SK-N-SH (cell line): ENCODE data around the gene NSMCE4A. TPM values are rescaled to one million over a fixed set of nuclear protein-coding genes. Genes with fewer than 3 reads are reported as not detected.

Source experiments
- CTCF ChIA-PET: fragments of 300-600, 350-600 bp; formaldehyde crosslinking; extraction: SDS; loops from one replicate; lab custom pipeline; 2021; lab: Yijun Ruan, JAX
- POLR2A ChIA-PET: fragments of 350-600 bp; sonication (Branson Sonifier 250); formaldehyde crosslinking; extraction: SDS; loops from one replicate; lab custom pipeline; 2020; ENCODE audit warnings: antibody characterized with exemption, inconsistent platforms; lab: Yijun Ruan, JAX
- DNase-seq: peaks from one replicate; pipeline ENCODE4 v3.0.0; 2012
- H2AFZ ChIP-seq: fragments of 200-600 bp; sonication (generic); 2 replicates; pipeline ENCODE4 v1.8.1; 2016; ENCODE audit warnings: antibody characterized with exemption, mild to moderate bottlenecking, low read depth
- H3F3A ChIP-seq: fragments of 200-600 bp; sonication (generic); replicated peaks from 2 replicates; pipeline ENCODE3; 2016; ENCODE audit warnings: antibody characterized with exemption, mild to moderate bottlenecking; ENCODE audit not compliant: insufficient read depth
- H3K27ac ChIP-seq, 2 experiments: fragments of 200-500 bp in 1 of 2; fragments of 200-600 bp in 1 of 2; sonication (Bioruptor generic) in 1 of 2; sonication (generic), shearing (Covaris generic) in 1 of 2; 2 replicates each; pipeline versions ENCODE4 v1.5.1 to v1.6.1; 2014 to 2016; ENCODE audit warnings: low read depth in 2 of 2, inconsistent platforms in 1 of 2, low read length in 1 of 2, mild to moderate bottlenecking in 1 of 2, mixed read lengths in 1 of 2
- H3K27me3 ChIP-seq: fragments of 200-600 bp; sonication (generic), shearing (Covaris generic); 2 replicates; pipeline ENCODE4 v1.6.1; 2016; ENCODE audit warnings: mixed run types; ENCODE audit not compliant: insufficient read depth
- H3K36me3 ChIP-seq, 2 experiments: fragments of 200-500 bp in 1 of 2; fragments of 200-600 bp in 1 of 2; sonication (Bioruptor generic) in 1 of 2; sonication (generic) in 1 of 2; replicated peaks in 1 of 2; 2 replicates each; pipeline versions ENCODE3 to v1.5.1; 2014 to 2016; ENCODE audit warnings: low read length in 1 of 2, mild to moderate bottlenecking in 1 of 2; ENCODE audit not compliant: insufficient read depth in 2 of 2, control insufficient read depth in 1 of 2
- H3K4me1 ChIP-seq, 2 experiments: fragments of 200-500 bp in 1 of 2; fragments of 200-600 bp in 1 of 2; sonication (Bioruptor generic) in 1 of 2; sonication (generic), shearing (Covaris generic) in 1 of 2; 2 replicates each; pipeline versions ENCODE4 v1.5.1 to v1.6.1; 2014 to 2016; ENCODE audit warnings: low read depth in 1 of 2, low read length in 1 of 2, mixed run types in 1 of 2; ENCODE audit not compliant: insufficient read depth in 2 of 2, control insufficient read depth in 1 of 2
- H3K4me2 ChIP-seq: fragments of 200-600 bp; sonication (generic), shearing (Covaris generic); 2 replicates; pipeline ENCODE4 v1.6.1; 2017; ENCODE audit warnings: mixed run types
- H3K4me3 ChIP-seq, 2 experiments: fragments of 200-500 bp in 1 of 2; fragments of 200-600 bp in 1 of 2; sonication (Bioruptor generic) in 1 of 2; sonication (generic), shearing (Covaris generic) in 1 of 2; 2 replicates each; pipeline versions ENCODE4 v1.5.1 to v1.8.1; 2014 to 2016; ENCODE audit warnings: low read depth in 2 of 2, inconsistent platforms in 1 of 2, low read length in 1 of 2, mild to moderate bottlenecking in 1 of 2, mixed read lengths in 1 of 2, moderate library complexity in 1 of 2
- H3K79me2 ChIP-seq: fragments of 200-600 bp; sonication (generic); 2 replicates; pipeline ENCODE4 v1.8.1; 2017; ENCODE audit warnings: mild to moderate bottlenecking; ENCODE audit not compliant: insufficient read depth
- H3K9ac ChIP-seq: fragments of 200-600 bp; sonication (generic); 2 replicates; pipeline ENCODE4 v1.6.1; 2017; ENCODE audit warnings: mixed run types
- H3K9me2 ChIP-seq: fragments of 200-600 bp; sonication (generic); 2 replicates; pipeline ENCODE4 v1.6.1; 2017; ENCODE audit warnings: mixed run types
- H3K9me3 ChIP-seq: fragments of 200-600 bp; sonication (generic); 2 replicates; pipeline ENCODE4 v1.6.1; 2017; ENCODE audit warnings: mixed run types, mild to moderate bottlenecking, moderate library complexity
- H4K20me1 ChIP-seq: fragments of 200-600 bp; sonication (generic); 2 replicates; pipeline ENCODE4 v1.6.1; 2017; ENCODE audit warnings: mild to moderate bottlenecking, mixed run types; ENCODE audit not compliant: insufficient read depth
- FOXJ3 ChIP-seq: sonication (generic); formaldehyde crosslinking; IDR thresholded peaks from 2 replicates; pipeline ENCODE4 v1.5.1; 2020; ENCODE audit warnings: mild to moderate bottlenecking, missing genetic modification reagents
- GATA2 ChIP-seq: sonication (generic); formaldehyde crosslinking; IDR thresholded peaks from 2 replicates; pipeline ENCODE4 v1.5.0; 2020; ENCODE audit warnings: mild to moderate bottlenecking, missing genetic modification reagents
- POLR2AphosphoS5 ChIP-seq: IDR thresholded peaks from 2 replicates; pipeline ENCODE4 v1.6.1; 2012; ENCODE audit warnings: low read depth, low read length
- RFX5 ChIP-seq: IDR thresholded peaks from 2 replicates; pipeline ENCODE4 v1.6.1; 2012; ENCODE audit warnings: mild to moderate bottlenecking, improper control_type of control experiment, low read length
- RXRA ChIP-seq: IDR thresholded peaks from 2 replicates; pipeline ENCODE4 v1.4.0; 2012; ENCODE audit warnings: low read depth, mild to moderate bottlenecking, borderline replicate concordance
- TAF1 ChIP-seq: IDR thresholded peaks from 2 replicates; pipeline ENCODE4 v1.6.1; 2012; ENCODE audit warnings: low read depth, mild to moderate bottlenecking, low read length, moderate library complexity, borderline replicate concordance
- TEAD4 ChIP-seq: IDR thresholded peaks from 2 replicates; pipeline ENCODE4 v1.4.0; 2012; ENCODE audit warnings: mild to moderate bottlenecking, borderline replicate concordance; ENCODE audit not compliant: insufficient read depth
- WGBS: methylation state at CpG from one replicate; pipeline ENCODE4 v1.1.6; 2017; ENCODE audit warnings: low lambda C conversion rate; 5-methylcytosine and 5-hydroxymethylcytosine counted together
- polyA plus RNA-seq, 3 experiments: library from polyadenylated mRNA; depleted of rRNA; stranded (reverse); fragments of >200 nt; gene quantifications; 2 replicates each; pipeline ENCODE4 v1.2.3, GENCODE V29; 2012
- TF ChIP-seq, protein P1 (sequence below): IDR thresholded peaks from 2 replicates; pipeline ENCODE4 v1.6.1; 2012; ENCODE audit warnings: mild to moderate bottlenecking, low read depth, low read length, moderate library complexity
- TF ChIP-seq, protein P2 (sequence below): IDR thresholded peaks from 2 replicates; pipeline ENCODE4 v1.4.0; 2012; ENCODE audit warnings: low read depth, borderline replicate concordance
- TF ChIP-seq, protein P3 (sequence below): IDR thresholded peaks from 2 replicates; pipeline ENCODE4; 2012

The NSMCE4A gene
- polyA plus RNA-seq, 1 of the 3 experiments (the other 2 are of a cell fraction): 28.5 TPM

DNA sequence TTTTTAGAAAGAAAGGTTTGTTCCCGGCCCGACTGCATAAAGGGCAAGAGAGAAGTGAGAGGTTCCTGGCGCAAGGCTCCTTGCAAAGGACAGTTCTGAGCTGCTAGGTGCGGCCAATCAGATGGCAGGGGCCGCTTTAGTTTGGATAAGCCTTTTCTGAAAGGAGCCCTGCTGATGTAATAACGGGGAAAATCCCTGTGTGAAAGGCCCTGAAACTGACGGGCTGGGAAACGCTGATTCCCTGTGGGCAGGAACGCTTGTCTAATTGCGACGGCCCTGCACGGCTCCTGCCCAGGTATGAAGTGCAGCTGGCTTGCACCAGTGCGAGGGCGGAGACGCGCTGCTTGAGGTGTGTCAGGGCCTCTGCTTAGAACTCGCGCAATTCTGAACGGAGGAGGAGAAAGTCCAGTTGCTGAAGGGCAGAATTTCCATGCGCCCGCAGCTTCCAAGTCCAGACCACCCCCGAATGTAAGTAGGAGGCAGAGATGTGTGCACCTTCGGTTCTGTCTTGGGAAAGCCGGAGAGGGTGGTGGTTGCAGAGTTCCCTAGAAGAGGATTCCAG, 44.5 kb upstream of the NSMCE4A start:
- POLR2A ChIA-PET: no interaction called here
- H3K4me3 ChIP-seq: no peak overlapping the region
- CTCF ChIA-PET: interaction anchor here (1.2 kb wide), 1 partner anchor 45 kb away, joined by 3 read pairs; the partner anchor contains the start of gene NSMCE4A
- WGBS: 77% methylated on average over 24 of the region's 24 CpGs
- TF ChIP-seq, protein P1, sequence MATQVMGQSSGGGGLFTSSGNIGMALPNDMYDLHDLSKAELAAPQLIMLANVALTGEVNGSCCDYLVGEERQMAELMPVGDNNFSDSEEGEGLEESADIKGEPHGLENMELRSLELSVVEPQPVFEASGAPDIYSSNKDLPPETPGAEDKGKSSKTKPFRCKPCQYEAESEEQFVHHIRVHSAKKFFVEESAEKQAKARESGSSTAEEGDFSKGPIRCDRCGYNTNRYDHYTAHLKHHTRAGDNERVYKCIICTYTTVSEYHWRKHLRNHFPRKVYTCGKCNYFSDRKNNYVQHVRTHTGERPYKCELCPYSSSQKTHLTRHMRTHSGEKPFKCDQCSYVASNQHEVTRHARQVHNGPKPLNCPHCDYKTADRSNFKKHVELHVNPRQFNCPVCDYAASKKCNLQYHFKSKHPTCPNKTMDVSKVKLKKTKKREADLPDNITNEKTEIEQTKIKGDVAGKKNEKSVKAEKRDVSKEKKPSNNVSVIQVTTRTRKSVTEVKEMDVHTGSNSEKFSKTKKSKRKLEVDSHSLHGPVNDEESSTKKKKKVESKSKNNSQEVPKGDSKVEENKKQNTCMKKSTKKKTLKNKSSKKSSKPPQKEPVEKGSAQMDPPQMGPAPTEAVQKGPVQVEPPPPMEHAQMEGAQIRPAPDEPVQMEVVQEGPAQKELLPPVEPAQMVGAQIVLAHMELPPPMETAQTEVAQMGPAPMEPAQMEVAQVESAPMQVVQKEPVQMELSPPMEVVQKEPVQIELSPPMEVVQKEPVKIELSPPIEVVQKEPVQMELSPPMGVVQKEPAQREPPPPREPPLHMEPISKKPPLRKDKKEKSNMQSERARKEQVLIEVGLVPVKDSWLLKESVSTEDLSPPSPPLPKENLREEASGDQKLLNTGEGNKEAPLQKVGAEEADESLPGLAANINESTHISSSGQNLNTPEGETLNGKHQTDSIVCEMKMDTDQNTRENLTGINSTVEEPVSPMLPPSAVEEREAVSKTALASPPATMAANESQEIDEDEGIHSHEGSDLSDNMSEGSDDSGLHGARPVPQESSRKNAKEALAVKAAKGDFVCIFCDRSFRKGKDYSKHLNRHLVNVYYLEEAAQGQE: no peak
- TF ChIP-seq, protein P2, sequence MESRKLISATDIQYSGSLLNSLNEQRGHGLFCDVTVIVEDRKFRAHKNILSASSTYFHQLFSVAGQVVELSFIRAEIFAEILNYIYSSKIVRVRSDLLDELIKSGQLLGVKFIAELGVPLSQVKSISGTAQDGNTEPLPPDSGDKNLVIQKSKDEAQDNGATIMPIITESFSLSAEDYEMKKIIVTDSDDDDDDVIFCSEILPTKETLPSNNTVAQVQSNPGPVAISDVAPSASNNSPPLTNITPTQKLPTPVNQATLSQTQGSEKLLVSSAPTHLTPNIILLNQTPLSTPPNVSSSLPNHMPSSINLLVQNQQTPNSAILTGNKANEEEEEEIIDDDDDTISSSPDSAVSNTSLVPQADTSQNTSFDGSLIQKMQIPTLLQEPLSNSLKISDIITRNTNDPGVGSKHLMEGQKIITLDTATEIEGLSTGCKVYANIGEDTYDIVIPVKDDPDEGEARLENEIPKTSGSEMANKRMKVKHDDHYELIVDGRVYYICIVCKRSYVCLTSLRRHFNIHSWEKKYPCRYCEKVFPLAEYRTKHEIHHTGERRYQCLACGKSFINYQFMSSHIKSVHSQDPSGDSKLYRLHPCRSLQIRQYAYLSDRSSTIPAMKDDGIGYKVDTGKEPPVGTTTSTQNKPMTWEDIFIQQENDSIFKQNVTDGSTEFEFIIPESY: no peak
- TF ChIP-seq, protein P3, sequence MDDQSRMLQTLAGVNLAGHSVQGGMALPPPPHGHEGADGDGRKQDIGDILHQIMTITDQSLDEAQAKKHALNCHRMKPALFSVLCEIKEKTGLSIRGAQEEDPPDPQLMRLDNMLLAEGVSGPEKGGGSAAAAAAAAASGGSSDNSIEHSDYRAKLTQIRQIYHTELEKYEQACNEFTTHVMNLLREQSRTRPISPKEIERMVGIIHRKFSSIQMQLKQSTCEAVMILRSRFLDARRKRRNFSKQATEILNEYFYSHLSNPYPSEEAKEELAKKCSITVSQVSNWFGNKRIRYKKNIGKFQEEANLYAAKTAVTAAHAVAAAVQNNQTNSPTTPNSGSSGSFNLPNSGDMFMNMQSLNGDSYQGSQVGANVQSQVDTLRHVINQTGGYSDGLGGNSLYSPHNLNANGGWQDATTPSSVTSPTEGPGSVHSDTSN: no peak
- TF ChIP-seq RFX5 (no peak), TAF1 (no peak), GATA2 (no peak), TEAD4 (no peak), RXRA (no peak)
- H3K36me3 ChIP-seq: no peaks in the 10 kb centered on the region
- H3K79me2 ChIP-seq: no peaks in the 10 kb centered on the region
- no peaks in the 10 kb centered on the region for H3K9me2 ChIP-seq
- no peaks in the 10 kb centered on the region for H3F3A ChIP-seq
- no peak overlapping the region for H3K4me2 ChIP-seq
- no peak overlapping the region for H3K27ac ChIP-seq
- no peaks in the 10 kb centered on the region for H3K9me3 ChIP-seq
- H3K9ac ChIP-seq: no peak overlapping the region
- H2AFZ ChIP-seq: no peak overlapping the region
- no peaks in the 10 kb centered on the region for H4K20me1 ChIP-seq
- no peaks in the 10 kb centered on the region; the same call in 1 of the 2 replicates for H3K27me3 ChIP-seq
- no peak for DNase-seq
- H3K4me1 ChIP-seq: peaks cover 0 to 6% of the 10 kb centered on the region in 2 experiments; a peak in 1 of 4 replicates

DNA sequence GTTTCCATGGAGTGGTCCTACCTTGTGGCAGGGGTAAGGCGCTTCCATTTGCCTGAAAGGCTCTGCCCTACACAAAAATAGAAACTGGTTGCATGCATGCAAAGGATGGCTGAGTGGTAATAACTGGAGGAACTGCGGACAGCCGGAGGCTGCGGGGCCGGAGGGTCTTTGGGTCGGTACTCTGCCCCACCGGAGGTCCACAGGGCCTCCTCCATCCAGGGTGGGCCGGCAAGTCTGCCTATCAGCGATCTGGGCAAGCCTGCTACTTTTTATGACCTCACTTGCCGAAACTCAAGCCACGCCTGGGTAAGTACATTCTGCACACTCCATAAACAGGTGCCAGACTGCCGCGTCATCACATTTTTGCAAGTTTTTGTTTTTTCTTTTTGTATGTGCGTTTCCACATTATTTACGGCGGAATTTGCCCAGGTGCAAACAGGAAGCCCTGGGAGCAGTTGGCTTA, 44.0 kb upstream of the NSMCE4A start:
- no peak overlapping the region for H3K4me2 ChIP-seq
- peaks cover 0 to 6% of the 10 kb centered on the region in 2 experiments; a peak in 1 of 4 replicates for H3K4me1 ChIP-seq
- CTCF ChIA-PET: no interaction called here
- WGBS: 76% methylated on average over 12 of the region's 16 CpGs
- H3K4me3 ChIP-seq: no peak overlapping the region
- no peak overlapping the region for H3K27ac ChIP-seq
- TF ChIP-seq POLR2AphosphoS5 (no peak), FOXJ3 (no peak)
- no peaks in the 10 kb centered on the region for H4K20me1 ChIP-seq
- no peaks in the 10 kb centered on the region for H3F3A ChIP-seq
- no peaks in the 10 kb centered on the region; the same call in 1 of the 2 replicates for H3K27me3 ChIP-seq
- DNase-seq: no peak
- no peak overlapping the region for H3K9ac ChIP-seq
- POLR2A ChIA-PET: no interaction called here
- H3K79me2 ChIP-seq: no peaks in the 10 kb centered on the region
- H2AFZ ChIP-seq: no peak overlapping the region
- H3K9me3 ChIP-seq: no peaks in the 10 kb centered on the region
- H3K36me3 ChIP-seq: no peaks in the 10 kb centered on the region
- no peaks in the 10 kb centered on the region for H3K9me2 ChIP-seq
